CD14-positive monocyte (primary cell): ENCODE results near the gene NELFA. TPM values are rescaled to one million over a fixed set of nuclear protein-coding genes. Genes with fewer than 3 reads are reported as not detected.
A peak's percentile ranks its signal among the peaks of the same experiment; 100 is the strongest.
"Not testable (repeated sequence)": the region's sequence is repeated elsewhere in the genome, so short reads cannot be mapped to it uniquely, and the experiment has no call there.

Experiments
- DNase-seq, 3 donors: peaks; one replicate each; pipeline ENCODE4 v3.0.0-alpha.2; 2011 to 2022
- H2AFZ ChIP-seq: 2 replicates; pipeline ENCODE4 v1.6.0; 2012; ENCODE audit warnings: mild to moderate bottlenecking, low read depth, low read length, inconsistent platforms; ENCODE audit not compliant: insufficient read depth, poor library complexity, severe bottlenecking
- H3K27ac ChIP-seq, 2 donors: 1 replicate in 1 of 2; 2 replicates in 1 of 2; pipeline ENCODE4 v1.5.1; 2012 to 2013; ENCODE audit warnings: low read length in 2 of 2, control low read depth in 1 of 2, inconsistent platforms in 1 of 2, low read depth in 1 of 2, mild to moderate bottlenecking in 1 of 2
- H3K27me3 ChIP-seq, 2 donors: one replicate each; pipeline versions ENCODE4 v1.6.0 to v1.6.1; 2011 to 2013; ENCODE audit warnings: low read length in 2 of 2; ENCODE audit not compliant: control insufficient read depth in 2 of 2, insufficient read depth in 2 of 2
- H3K36me3 ChIP-seq, 2 donors: replicated peaks in 1 of 2; 1 replicate in 1 of 2; 2 replicates in 1 of 2; pipeline versions ENCODE4 v1.5.1 to v1.6.1; 2012 to 2013; ENCODE audit warnings: low read length in 2 of 2, control low read depth in 1 of 2, inconsistent platforms in 1 of 2, mild to moderate bottlenecking in 1 of 2; ENCODE audit not compliant: insufficient read depth in 2 of 2, control insufficient read depth in 1 of 2
- H3K4me1 ChIP-seq, 2 donors: 1 replicate in 1 of 2; 2 replicates in 1 of 2; pipeline versions ENCODE4 v1.5.1 to v1.6.1; 2012 to 2013; ENCODE audit warnings: low read length in 2 of 2, control low read depth in 1 of 2, inconsistent platforms in 1 of 2, mild to moderate bottlenecking in 1 of 2, moderate library complexity in 1 of 2; ENCODE audit not compliant: insufficient read depth in 2 of 2, control insufficient read depth in 1 of 2
- H3K4me2 ChIP-seq: replicated peaks from 2 replicates; pipeline ENCODE3; 2012; ENCODE audit warnings: low read length, moderate library complexity, mild to moderate bottlenecking; ENCODE audit not compliant: poor library complexity, severe bottlenecking; ENCODE audit errors: extremely low read depth
- H3K4me3 ChIP-seq, 3 experiments: fragments of 200-600 bp in 1 of 3; sonication (generic) in 1 of 3; replicated peaks in 1 of 3; 1 replicate in 2 of 3; 2 replicates in 1 of 3; pipeline ENCODE4 v1.5.1; 2011 to 2013; ENCODE audit warnings: low read length in 3 of 3, mild to moderate bottlenecking in 3 of 3, control low read depth in 2 of 3, low read depth in 2 of 3, inconsistent platforms in 1 of 3, moderate library complexity in 1 of 3
- H3K79me2 ChIP-seq: 2 replicates; pipeline ENCODE4 v1.6.0; 2012; ENCODE audit warnings: mild to moderate bottlenecking, control low read depth, inconsistent platforms, low read length, moderate library complexity; ENCODE audit not compliant: insufficient read depth
- H3K9ac ChIP-seq: 2 replicates; pipeline ENCODE4 v1.6.0; 2017; ENCODE audit warnings: low read length, mild to moderate bottlenecking; ENCODE audit not compliant: insufficient read depth, poor library complexity, severe bottlenecking
- H3K9me3 ChIP-seq, 2 donors: replicated peaks in 1 of 2; 1 replicate in 1 of 2; 2 replicates in 1 of 2; pipeline versions ENCODE4 v1.5.1 to v1.6.1; 2012 to 2013; ENCODE audit warnings: low read length in 2 of 2, control low read depth in 1 of 2; ENCODE audit not compliant: control insufficient read depth in 1 of 2, insufficient read depth in 1 of 2
- H4K20me1 ChIP-seq: 2 replicates; pipeline ENCODE4 v1.6.0; 2012; ENCODE audit warnings: mild to moderate bottlenecking, low read length, control low read depth, moderate library complexity; ENCODE audit not compliant: insufficient read depth
- H3K27ac Mint-ChIP-seq, 7 donors: one replicate each; pipeline ENCODE4 v1.8.0; 2020; ENCODE audit warnings: mild to moderate bottlenecking in 7 of 7, mixed read lengths in 7 of 7, moderate library complexity in 6 of 7, inconsistent platforms in 2 of 7
- H3K27me3 Mint-ChIP-seq, 3 donors: one replicate each; pipeline ENCODE4 v1.8.0; 2021 to 2022; ENCODE audit warnings: low read depth in 3 of 3, mild to moderate bottlenecking in 3 of 3, mixed read lengths in 3 of 3, moderate library complexity in 3 of 3, inconsistent platforms in 1 of 3
- H3K36me3 Mint-ChIP-seq, 2 donors: one replicate each; pipeline ENCODE4 v1.8.0; 2020; ENCODE audit warnings: mixed read lengths in 2 of 2, inconsistent platforms in 1 of 2, mild to moderate bottlenecking in 1 of 2
- H3K4me1 Mint-ChIP-seq: one replicate; pipeline ENCODE4 v1.8.0; 2020; ENCODE audit warnings: mild to moderate bottlenecking, mixed read lengths
- H3K4me3 Mint-ChIP-seq, 2 donors: one replicate each; pipeline ENCODE4 v1.8.0; 2020; ENCODE audit warnings: mild to moderate bottlenecking in 2 of 2, mixed read lengths in 2 of 2, moderate library complexity in 1 of 2
- H3K9me3 Mint-ChIP-seq, 7 donors: one replicate each; pipeline ENCODE4 v1.8.0; 2020 to 2022; ENCODE audit warnings: mixed read lengths in 7 of 7, mild to moderate bottlenecking in 6 of 7, moderate library complexity in 6 of 7, inconsistent platforms in 2 of 7
- WGBS: methylation state at CpG from one replicate; pipeline ENCODE4 v1.1.5; 2013; ENCODE audit warnings: missing lambda C conversion rate; ENCODE audit not compliant: insufficient coverage; 5-methylcytosine and 5-hydroxymethylcytosine counted together
- intact Hi-C, 2 donors: fragments of 100-400 bp; cut with micrococcal nuclease; formaldehyde crosslinking; loops; one replicate each; pipeline versions ENCODE4 v1.15.0 to v1.15.1; 2023
- polyA plus RNA-seq, 3 donors: library from polyadenylated mRNA; depleted of rRNA in 1 of 3; unstranded in 2 of 3; stranded (reverse) in 1 of 3; fragments of 300-500 nt in 2 of 3; fragments of >200 nt in 1 of 3; fragmentation: Illumina TruSeq in 2 of 3; gene quantifications; 1 replicate in 2 of 3; 2 replicates in 1 of 3; pipeline ENCODE4 v1.2.3, GENCODE V29; 2012 to 2021
- TF ChIP-seq, protein P1 (sequence below): fragments of 200-600 bp; IDR thresholded peaks from one replicate; pipeline ENCODE4 v1.8.0; 2022; ENCODE audit warnings: antibody characterized with exemption, mild to moderate bottlenecking

The NELFA gene
- polyA plus RNA-seq, 3 donors: 10.0 to 22.1 (median 10.5) TPM

DNA sequence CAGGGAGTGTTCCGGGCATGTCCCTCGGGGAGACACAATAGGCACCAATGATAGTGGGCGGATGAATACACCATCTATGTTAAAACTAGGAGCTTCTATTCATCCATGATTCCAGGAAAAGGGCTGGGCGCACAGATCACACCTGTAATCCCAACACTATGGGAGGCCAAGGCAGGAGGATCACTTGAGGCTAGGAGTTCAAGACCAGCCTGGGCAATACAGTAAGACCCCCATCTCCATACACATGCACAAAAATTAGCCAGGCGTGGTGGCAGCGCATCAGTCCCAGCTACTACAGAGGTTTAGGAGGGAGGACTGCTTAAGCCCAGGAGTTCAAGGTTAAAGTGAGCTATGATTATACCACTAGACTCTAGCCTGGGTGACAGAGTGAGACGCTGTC lies 2.4 kb downstream of the NELFA start:
- TF ChIP-seq, protein P1, sequence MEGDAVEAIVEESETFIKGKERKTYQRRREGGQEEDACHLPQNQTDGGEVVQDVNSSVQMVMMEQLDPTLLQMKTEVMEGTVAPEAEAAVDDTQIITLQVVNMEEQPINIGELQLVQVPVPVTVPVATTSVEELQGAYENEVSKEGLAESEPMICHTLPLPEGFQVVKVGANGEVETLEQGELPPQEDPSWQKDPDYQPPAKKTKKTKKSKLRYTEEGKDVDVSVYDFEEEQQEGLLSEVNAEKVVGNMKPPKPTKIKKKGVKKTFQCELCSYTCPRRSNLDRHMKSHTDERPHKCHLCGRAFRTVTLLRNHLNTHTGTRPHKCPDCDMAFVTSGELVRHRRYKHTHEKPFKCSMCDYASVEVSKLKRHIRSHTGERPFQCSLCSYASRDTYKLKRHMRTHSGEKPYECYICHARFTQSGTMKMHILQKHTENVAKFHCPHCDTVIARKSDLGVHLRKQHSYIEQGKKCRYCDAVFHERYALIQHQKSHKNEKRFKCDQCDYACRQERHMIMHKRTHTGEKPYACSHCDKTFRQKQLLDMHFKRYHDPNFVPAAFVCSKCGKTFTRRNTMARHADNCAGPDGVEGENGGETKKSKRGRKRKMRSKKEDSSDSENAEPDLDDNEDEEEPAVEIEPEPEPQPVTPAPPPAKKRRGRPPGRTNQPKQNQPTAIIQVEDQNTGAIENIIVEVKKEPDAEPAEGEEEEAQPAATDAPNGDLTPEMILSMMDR: no peak
- Histone ChIP-seq H3K27ac (no peak overlapping the region), H4K20me1 (peaks cover 28% of the 10 kb centered on the region), H3K79me2 (peaks cover 70% of the 10 kb centered on the region), H3K4me1 (peaks cover 28 to 34% of the 10 kb centered on the region in 2 donors), H3K9me3 (no peaks in the 10 kb centered on the region), H2AFZ (no peak overlapping the region), H3K36me3 (peaks cover 11 to 37% of the 10 kb centered on the region in 2 donors), H3K9ac (no peak overlapping the region), H3K4me3 (no peak overlapping the region), H3K27me3 (no peaks in the 10 kb centered on the region), H3K4me2 (no peak overlapping the region)
- WGBS: 100% methylated on average over 2 of the region's 7 CpGs
- peaks cover 0 to 5% (median under 1%) of the 10 kb centered on the region in 3 donors for H3K27me3 Mint-ChIP-seq
- intact Hi-C loops: loop anchor here (5.0 to 10.0 kb wide), 4 partner anchors 36 to 662 kb away; partner anchors contain the start of genes MXD4 (in 1 of the 2), NSD2 (in 1 of the 2) and UVSSA (in 1 of the 2)
- no peak for DNase-seq
- no peak overlapping the region for H3K4me3 Mint-ChIP-seq
- H3K27ac Mint-ChIP-seq: peak overlapping the region in 1 of 7 donors; percentile 13
- peaks cover 28 to 51% of the 10 kb centered on the region in 2 donors for H3K36me3 Mint-ChIP-seq
- peaks cover 0 to 4% (median 1%) of the 10 kb centered on the region in 7 donors for H3K9me3 Mint-ChIP-seq
- peaks cover 31% of the 10 kb centered on the region for H3K4me1 Mint-ChIP-seq

DNA sequence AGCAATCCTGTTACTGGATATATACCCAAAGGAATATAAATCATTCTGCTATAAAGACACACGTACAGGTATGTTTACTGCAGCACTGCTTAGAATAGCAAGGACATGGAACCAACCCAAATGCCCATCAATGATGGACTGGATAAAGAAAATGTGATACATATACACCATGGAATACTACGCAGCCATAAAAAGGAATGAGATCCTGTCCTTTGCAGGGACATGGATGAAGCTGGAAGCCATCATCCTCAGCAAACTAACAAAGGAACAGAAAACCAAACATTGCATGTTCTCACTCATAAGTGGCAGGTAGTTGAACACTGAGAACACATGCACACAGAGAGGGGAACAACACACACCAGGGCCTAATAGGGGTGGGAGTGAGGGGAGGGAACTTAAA lies 5.4 kb downstream of the NELFA start:
- H3K9ac ChIP-seq, H2AFZ ChIP-seq, H3K27ac ChIP-seq, H3K27ac Mint-ChIP-seq, H3K27me3 ChIP-seq, H3K4me3 ChIP-seq, H3K27me3 Mint-ChIP-seq, H3K4me3 Mint-ChIP-seq, DNase-seq, H3K4me2 ChIP-seq: not testable (repeated sequence)
- intact Hi-C loops: loop anchor here (10.0 kb wide), 2 partner anchors 129 to 659 kb away; partner anchors contain the start of genes NSD2 (in 1 of the 2) and UVSSA (in 1 of the 2)
- Mint-ChIP-seq H3K9me3 (peaks cover 14 to 24% (median 19%) of the 10 kb centered on the region in 7 donors), H3K36me3 (peaks cover 52 to 81% of the 10 kb centered on the region in 2 donors), H3K4me1 (peaks cover 17% of the 10 kb centered on the region)
- Histone ChIP-seq H3K4me1 (peaks cover 8 to 12% of the 10 kb centered on the region in 2 donors), H3K79me2 (peaks cover 94% of the 10 kb centered on the region), H4K20me1 (peaks cover 33% of the 10 kb centered on the region), H3K9me3 (peaks cover 0 to 14% of the 10 kb centered on the region in 2 donors), H3K36me3 (peaks cover 11 to 42% of the 10 kb centered on the region in 2 donors)
- WGBS: no CpG with 5 or more reads among the region's 2 CpGs

GRCh38 chr4:1999308-1999707 lies 9.5 kb downstream of the NELFA start:
- Histone ChIP-seq H3K36me3 (peaks cover 4 to 37% of the 10 kb centered on the region in 2 donors), H3K79me2 (peaks cover 91% of the 10 kb centered on the region), H3K9me3 (peaks cover 13 to 21% of the 10 kb centered on the region in 2 donors), H4K20me1 (peaks cover 56% of the 10 kb centered on the region)
- H3K36me3 Mint-ChIP-seq: peaks cover 61 to 76% of the 10 kb centered on the region in 2 donors
- H3K27ac Mint-ChIP-seq, H3K27me3 ChIP-seq, H3K4me1 Mint-ChIP-seq, H3K27me3 Mint-ChIP-seq, H3K4me3 ChIP-seq, H3K4me2 ChIP-seq, intact Hi-C loops, H3K9ac ChIP-seq, DNase-seq, H3K4me1 ChIP-seq, H3K27ac ChIP-seq, H3K4me3 Mint-ChIP-seq, H2AFZ ChIP-seq: not testable (repeated sequence)
- H3K9me3 Mint-ChIP-seq: peaks cover 20 to 43% (median 36%) of the 10 kb centered on the region in 7 donors
- no CpG with 5 or more reads among the region's 4 CpGs for whole genome bisulfite sequencing
